ENCODE results near the gene PHACTR3.
"Not testable (repeated sequence)": the region's sequence is repeated elsewhere in the genome, so short reads cannot be mapped to it uniquely, and the experiment has no call there.

Gene PHACTR3

DNA sequence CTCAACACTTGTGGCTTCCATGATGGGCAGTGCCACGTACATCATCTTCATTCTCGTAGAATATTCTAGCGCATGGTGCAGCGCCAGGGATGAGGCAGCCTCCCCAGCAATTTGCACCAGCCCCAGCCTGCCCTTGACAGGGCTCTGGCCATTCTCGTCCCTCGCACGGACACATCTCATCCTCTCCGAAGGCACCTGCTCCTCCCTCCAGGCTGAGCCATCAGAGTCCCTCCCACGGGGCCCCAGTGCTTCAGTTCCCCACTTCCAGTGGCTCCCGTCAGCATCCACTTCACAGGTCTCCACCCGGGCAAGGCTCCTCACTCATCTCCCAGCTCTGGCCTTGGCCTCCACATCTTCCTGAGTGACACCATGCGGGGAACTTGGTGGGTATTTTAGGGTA is 13.3 kb upstream of the PHACTR3 start:
- no peak for DNase-seq

DNA sequence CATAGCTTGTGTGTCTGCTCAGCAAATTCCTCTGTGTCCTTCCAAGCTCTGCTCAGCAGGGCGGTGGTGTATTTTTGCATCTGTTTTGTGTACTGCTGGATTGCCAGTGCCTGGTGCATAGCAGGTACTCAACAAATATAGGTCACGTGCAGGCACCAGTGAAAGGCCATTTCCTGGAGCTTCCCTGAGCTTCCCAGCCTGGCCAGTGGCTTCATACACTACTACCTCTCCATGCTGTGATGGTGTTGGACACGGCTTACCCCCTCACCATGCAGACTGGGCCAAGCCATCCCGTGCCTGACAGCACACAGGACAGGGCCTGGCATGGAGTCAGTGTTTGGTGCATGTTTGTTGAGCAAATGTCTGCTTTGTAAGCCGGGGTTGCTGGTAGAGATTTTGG is 7.7 kb upstream of the PHACTR3 start:
- no peak for DNase-seq

DNA sequence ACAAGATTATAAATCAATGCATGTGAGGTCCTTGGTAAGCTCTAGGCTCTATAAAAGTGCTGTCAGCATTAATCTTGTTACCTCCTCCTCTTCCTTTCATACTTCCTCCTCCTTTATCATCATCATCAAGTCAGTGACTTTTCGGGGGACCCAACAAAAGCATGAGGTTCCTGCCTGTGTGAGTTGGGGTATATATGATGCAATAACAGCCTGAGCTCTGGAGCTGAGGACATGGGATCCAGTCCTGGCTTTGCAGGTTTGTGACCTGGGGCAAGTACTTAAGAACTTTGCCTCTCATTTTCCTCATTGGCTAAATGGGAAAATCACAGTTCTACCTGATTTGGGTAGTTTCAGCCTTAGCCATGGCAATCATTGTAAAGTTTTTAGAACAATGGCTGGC is 7.1 kb upstream of the PHACTR3 start:
- DNase-seq, result no peak

DNA sequence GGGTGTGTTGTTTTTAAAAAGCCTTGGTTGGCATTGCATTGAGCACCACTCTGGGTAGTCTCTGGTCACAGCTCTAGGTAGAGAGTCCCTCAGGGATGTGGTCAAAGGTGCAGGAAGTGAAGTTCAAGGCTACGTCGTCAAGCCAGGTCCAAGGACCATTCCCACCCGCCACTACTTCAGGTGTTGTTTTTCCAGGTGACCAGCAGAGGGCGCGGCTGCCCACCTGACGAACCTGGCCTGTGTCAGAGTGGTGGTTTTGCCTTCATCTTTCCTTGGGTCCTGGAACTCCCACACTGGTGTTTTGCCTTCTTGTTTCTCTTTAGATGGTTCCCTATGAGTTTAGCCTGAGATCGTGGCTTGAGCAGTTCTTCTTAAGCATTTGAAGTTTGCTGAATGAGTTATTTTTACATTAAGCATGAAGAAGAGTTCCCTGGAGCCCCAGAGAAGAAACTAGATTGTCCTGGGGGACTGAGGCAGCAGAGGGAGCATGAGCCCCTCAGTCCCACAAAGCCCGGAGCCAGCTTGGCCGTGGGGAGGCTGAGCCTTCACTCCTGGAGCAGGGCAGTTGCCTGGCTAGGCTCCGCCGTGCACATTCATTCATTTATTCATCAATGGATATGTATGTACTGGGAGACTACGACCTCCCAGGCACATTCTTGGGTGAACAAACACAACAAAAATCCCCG is 5.6 kb upstream of the PHACTR3 start:
- DNase-seq, result peak in 1 of 2 donors; percentile 31

DNA sequence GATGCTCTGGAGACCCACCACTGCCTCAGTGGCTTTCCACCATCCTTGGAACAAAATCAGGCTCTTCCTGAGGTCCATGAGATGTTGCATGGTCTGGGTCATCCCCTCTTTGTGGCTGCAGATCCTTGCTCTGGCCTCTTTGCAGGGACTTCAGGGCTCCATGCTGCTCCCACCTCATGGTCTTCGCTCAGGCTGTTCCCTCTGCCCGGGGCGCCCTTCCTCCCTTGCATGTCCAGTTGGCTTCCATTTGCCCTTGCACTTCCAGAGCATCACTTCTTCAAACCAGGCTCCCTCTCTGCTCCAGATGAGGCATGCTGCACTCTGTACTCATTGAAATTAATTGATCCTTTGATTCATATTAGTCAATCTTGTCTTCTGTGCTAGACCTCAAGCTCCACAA is 4.4 kb upstream of the PHACTR3 start:
- no peak for DNase-seq

DNA sequence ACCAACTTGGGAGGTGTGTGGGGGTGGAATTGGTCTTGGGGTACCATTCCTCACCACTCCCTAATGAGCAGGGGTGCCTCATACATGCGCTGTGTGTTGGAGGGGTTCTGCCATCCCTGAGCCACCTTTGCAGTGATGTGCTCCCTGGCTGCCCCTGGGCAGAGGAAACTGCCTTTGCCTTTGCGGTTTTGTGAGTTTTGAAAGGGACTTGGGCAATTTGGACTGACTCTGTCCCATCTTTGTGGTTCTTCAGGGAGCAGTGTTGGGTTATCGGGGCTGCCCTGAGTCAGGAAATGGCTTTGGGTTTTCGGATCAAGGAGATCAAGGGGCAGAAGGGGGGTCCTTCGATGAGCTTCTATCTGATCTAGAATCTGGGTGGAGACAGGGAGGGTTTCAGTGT is 3.9 kb upstream of the PHACTR3 start:
- DNase-seq, result no peak

DNA sequence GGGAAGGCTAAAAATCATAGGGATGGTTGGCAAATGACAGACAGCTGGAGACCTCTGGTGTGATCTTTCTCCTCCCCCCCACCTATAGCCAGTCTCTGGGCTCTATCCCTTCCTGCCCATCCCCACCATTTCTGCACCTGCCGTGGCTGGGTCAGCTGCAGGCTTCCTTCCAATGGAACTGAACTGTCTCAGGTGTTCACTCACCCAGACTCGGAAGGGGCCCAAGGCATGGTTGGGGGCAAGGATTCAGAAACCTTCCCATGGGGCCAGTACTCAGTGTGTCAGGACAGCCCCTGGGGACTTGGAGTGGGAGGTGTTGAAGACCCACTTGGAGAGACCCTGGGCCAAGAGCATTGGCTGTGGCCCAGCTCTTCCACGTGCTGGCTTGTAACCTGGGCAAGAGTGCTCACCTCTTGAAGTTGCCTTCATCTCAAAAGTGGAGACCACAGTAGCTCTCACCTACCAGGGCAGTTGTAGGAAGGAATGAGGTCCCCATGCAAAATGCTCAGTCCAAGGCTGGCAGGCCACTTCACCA is 1.7 kb upstream of the PHACTR3 start:
- DNase-seq, result no peak

DNA sequence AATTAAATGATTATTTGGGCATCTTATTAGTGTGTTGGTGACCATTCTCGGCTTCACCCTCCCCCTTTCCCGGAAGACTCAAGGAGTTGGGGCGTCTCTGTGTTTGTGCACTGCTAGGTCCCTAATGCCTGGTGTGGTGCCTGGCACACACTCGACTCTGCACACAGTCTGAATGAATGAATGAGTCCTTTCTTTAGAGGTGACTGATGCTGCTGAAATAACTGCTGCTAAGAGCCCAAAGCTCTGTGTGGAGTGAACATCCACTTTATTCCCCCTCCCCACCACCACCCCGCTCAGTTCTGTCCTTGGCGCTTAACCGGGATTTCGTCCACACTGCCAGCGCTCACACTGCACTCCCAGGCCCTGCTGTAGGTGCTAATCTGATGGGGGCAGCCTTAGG is 1.2 kb upstream of the PHACTR3 start:
- no peak for DNase-seq

DNA sequence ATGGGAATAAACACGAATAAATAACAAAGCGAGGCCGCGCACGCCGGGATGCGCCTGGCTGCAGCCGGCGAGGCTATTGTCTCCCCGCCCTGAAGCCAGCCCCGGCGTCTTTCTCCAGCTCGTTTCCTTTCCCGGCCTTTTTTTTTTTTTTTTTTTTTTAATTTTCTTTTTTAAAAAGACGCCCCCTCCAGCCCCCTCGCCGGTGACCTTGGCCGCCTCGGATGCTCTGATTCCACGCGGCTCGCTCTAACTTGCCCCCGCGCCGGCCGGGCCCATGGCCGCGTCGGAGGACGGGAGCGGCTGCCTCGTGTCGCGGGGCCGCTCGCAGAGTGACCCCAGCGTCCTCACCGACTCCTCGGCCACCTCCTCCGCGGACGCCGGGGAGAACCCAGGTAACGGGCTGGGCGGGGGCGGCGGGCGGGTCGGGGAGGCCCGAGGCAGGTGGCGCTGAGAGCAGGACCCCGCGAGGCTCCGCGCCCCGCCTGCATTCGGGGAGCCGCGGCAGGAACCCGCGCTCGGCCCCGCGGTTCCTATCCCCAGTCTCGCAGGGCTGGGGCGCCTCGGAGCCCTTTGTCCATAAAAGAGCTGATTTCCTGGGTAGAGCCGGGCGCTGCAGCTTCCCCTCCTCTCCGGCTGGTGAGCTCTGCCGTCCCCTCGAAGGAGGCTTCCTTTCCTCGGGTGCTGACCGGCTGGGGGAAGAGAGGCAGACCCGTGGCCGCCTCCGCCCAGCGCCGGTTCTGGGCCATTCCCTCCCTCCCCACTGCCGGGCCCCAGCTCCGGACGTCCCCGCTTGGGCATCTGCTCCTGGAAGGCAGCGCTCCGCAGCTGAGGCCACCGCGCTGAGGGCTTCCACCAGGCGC is 631 bp downstream of the PHACTR3 start:
- no peak for DNase-seq

DNA sequence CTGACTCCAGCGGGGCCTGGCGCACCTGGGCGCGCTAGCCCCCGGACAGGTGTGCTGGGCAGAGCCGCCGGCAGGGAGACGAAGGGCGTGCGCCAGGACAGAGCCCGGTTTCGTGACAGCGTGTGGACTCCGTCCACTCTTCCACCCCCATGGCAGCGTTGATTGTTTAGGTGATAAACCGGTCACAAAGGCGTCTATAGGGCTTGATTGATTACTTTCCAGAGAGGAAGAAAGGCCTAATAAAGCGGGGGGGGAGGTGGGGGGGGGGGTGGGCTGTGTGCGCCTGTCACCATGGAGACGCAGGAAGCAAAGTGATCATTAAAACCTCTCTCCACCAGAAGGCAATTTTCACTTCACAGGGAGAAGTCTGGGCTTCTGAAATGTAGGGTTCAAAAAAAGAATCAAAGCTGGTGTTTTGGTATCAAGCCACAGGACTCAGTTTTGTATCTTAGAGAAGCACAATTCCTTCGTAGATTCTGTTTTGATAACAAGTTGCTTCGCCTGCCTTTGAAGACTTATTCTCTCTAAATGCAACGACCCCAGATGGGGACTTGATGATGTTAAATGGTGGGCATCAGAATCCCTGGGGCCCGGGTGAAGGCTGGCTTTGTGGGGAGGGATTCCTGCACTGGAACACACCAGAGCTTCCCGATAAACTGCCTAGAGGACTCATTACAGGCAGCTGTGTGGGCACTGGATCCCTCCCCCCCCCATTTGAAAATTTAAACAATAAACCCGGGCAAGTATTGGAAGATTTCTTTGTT is 1.4 kb downstream of the PHACTR3 start:
- DNase-seq, result no peak

DNA sequence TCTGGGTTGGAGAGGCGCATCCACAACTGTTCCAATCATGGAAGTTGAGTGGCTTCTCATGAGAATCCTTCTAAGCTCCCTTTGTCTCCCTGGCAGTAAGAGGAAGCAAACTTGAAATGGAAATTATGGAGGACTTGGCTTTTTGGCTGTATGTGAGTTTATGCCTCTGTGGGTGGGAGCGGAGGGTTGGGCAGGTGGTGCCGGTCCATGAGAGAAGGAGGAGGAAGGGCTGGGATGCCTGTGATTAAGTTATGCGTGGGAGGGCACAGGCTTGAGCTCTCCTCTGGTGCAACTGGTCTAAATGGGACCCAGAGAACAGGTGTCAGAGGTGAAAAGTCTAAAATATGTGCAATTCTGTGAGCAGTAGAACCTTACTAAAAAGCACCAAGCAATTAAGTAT is 2.2 kb downstream of the PHACTR3 start:
- DNase-seq, result no peak

DNA sequence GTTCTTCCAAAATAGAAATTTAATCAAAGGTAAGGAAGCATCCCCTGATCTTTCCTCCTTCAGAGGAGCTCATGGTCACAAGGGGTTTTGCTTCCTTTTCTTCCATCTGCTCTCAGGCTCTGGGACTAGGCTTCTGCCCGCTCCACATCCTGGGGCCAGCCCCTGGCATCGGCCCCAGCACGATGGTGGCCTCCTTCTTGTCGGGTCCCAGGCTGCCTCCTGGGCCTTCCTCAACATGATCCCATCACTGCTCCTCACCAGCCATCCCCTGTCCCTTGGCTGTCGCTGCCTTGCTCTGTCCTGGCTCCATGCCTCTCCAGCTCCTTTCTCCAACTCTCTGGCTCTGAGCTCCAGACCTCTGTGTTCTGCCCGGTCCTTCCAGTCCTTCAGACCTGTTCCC is 4.1 kb downstream of the PHACTR3 start:
- DNase-seq, result no peak

DNA sequence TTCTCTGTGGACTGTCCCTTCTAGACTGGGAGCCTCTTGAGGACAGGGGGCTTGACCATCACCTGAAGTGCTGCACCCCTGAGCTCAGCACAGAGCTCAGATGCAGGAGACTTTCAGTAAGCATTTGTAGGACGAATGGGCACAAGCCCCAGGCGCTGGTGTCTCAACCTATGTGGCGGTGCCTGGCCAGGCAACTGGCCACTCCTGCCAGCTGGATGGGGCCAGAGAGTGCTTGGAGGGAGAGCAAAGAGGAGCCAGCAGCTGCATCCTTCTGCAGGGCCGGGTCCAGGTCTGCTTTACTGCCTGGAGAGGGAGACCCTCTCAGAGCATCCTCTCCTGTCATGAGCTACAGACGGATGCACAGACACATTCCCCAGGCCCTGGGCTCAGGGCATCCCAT is 4.5 kb downstream of the PHACTR3 start:
- DNase-seq, result no peak

DNA sequence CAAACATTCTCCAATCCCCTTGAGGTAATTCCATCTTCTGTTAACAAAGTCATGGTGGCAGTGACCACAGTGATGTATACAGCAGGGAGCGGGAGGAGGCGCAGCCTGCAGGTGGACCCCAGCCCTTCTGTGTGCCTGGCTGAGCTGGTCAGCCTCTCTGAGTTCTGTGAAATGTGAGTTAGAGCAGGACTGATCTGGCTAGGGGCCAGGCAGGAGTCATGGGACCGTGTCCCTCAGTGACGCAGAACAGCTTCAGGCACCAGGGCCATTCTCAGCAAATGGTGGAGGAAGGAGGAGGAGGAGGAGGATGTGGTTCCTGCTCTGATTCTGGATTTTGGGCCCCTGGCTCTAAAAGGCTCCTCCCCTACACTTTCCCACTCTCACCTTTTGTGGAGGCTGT is 6.9 kb downstream of the PHACTR3 start:
- DNase-seq, result no peak

DNA sequence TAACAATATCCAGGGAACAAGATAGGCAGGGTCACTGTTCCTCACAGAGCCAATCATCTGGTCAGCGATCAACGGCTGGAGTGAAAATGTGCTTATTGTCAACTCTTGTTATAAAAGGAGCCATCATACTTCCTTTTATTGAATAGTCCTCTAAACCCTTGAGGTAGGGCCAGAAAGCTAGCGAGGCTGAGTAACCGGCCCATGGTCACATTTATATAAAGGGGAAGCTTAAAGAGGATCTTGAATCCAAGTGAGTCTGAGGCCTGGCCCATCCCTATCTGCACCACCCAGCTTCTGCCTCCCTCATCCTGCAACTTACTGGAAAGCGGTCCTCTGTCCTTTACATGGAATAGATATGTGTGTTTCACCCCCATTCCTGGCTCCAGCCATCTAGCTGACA is 9.5 kb downstream of the PHACTR3 start:
- peak; percentile 3 to 21 for DNase-seq

DNA sequence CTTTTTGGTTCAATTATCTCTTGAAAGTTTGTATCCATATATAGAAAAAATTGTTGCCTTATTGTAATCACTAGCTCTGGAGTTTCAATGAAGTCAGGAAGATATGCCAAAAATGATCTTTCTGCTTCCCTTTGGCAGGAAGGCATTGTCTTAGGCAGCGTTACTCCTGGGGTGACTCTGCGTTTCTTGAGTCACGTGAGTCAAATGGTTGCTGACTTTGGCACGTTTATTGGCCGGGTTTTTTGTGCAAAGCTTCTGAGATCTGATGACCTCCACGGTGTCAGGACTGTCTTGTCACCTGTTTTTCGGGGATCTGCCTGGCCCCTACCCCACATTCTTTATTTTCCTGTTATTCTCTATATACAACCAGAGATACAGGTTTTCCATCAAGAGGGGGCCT is 10.4 kb downstream of the PHACTR3 start:
- DNase-seq, result no peak

DNA sequence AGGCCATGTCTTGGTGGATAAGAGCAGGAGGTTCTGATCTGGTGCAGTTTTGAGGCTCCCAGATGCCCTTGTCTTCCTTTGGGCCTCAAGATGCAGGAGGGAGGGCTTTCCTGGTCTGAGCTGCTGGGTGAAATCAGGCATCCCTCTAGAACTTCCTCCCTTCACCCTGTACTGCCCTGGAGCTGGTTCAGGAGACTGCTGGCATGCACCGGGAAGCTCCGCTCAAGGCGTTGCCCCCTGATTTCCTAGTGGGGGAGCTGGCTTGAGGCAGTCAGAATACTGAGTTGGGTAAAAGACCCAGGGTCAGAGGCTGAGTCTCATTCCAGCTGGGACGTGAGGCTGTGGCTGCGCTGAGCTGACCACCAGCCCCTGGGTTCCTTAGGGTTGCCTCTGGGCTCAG is 12.0 kb downstream of the PHACTR3 start:
- DNase-seq, result no peak

DNA sequence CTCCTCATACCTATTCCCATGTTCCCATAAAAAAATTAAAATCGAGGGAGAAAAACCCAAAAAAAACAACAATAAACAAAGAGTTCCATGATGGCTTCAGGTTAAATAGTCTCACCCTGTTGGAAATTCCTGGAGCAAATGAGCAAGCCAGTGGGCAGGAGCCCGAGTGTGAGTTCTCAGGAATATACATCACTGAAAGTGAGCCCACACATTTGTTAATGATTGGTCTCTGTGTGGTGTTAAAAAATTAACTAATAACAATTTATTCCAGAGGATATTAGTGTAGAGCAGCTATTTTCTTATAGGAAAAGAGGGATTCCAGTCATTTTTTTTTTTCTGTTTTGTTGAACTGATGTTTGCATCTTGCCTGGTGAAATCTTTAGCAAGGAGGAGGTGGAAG is 12.9 kb downstream of the PHACTR3 start:
- no peak for DNase-seq

DNA sequence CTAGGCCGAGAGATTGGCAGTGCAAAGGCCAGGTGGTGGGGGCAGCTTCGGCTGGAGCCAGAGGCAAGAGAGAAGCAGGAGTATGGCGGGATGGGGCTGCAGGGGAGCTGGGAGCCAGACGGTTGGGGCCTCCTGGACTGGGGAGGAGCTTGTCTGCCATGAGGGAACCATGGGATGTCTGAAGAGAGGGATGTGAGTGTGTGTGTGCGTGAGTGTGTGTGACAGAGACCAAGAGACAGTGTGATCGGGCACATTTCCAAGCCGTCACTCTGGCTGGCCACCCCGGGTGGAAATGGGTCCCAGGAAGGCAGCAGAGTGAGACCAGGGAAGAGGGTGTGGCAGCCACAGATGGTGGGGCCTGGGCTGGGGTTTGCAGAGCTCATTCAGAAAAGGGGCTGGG is 13.8 kb downstream of the PHACTR3 start:
- no peak for DNase-seq

DNA sequence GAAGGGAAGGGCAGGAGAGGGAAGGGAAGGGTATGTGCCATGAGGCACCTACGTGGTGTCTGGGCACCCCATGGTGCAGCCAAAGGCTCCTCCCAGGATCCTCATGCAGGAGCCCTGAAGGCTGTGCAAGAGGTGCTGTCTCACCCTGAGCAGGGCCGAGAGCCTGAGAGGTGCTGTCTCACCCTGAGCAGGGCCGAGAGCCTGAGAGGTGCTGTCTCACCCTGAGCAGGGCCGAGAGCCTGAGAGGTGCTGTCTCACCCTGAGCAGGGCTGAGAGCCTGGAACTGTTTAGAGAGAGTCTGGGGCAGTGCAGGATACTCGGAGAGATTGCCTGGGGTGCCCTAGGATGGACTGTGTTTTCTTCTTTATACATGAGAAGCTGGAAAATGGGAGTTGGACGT is 14.2 kb downstream of the PHACTR3 start:
- DNase-seq, result not testable (repeated sequence)

DNA sequence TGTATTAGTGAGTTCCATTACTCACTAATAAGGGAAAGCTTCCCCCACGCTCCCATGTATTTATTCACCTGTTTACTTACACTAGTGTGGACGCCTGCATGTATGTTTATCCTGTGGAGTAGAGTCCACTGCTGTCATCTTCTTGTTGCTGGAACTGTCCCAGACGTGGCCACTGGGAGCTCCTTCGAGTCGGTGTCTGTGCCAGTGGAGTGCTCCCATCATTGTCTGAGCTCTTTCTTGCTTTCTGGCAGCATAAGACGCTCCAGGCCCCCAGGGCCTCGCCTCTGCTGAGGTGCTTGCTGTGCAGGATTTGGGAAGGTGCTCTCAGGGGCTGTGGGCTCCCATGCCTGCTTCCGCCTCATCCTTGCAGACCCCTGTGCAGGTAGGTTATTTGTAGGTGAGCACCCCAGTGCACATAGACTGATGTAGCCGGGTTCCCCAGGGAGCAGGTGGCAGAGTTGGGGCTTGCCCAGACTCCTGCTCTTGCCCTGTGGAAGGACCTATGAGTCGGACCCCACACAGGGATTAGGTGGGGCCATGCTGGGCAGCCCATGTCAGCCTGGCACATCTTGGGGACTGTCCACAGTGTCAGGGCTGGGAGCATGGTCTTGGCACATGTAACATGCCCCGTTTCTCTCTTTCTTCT is 16.6 kb downstream of the PHACTR3 start:
- DNase-seq, result no peak

DNA sequence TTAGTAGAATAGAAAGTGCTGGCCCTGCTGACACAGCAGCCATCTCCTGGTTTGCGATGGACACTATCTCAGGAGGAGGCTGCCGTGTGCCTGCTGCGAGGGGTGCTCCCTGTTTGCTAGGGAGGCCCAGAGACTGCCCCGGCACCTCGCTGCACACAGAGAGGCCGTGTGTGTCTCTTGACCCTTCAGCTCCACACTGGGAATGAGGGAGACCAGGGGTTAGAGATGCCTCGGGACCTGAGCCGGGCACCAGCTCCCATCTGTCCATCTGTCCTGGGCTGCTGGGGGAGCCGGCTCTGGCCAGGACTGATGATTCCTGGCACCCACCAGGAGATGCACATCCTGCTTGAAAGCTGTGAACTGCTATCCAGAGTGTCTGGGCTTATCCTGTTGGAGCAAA is 18.2 kb downstream of the PHACTR3 start:
- DNase-seq, result no peak

DNA sequence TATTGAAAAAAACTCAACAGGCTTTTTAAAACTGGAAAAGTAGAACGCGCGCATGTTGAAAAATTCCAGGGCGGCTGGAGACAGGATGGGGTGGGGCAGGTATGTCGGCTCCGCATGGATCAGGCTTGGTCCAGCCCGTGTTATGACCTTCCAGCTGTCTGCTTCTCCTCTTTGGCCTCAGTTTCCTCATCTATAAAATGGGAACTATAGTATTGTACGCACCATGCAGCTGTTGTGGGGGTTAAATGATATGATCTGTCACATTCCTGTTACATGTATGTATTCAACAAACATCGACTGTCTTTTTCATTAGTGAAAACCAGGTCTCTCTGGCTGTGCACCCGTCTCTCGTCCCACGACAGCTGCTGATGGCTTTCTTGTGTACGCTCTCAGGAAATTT is 18.8 kb downstream of the PHACTR3 start:
- DNase-seq, result no peak
